Upper lobe of right lung (tissue), 1 donor: Measurements from ENCODE around the gene SNX24. TPM values are rescaled to one million over a fixed set of nuclear protein-coding genes. Genes with fewer than 3 reads are reported as not detected.

Experiments
- ATAC-seq: fragments of 200-7000 bp; cut with Tn5 transposase; one replicate; pipeline ENCODE4 v1.9.1; 2020; ENCODE audit warnings: mild to moderate bottlenecking, moderate library complexity
- DNase-seq: peaks from one replicate; pipeline ENCODE4 v3.0.0-alpha.2; 2020
- H3K27ac ChIP-seq: fragments of 200-600 bp; one replicate; pipeline ENCODE4 v1.8.0; 2022
- H3K27me3 ChIP-seq: fragments of 200-600 bp; one replicate; pipeline ENCODE4 v1.8.0; 2022; ENCODE audit warnings: mild to moderate bottlenecking
- H3K36me3 ChIP-seq: fragments of 200-600 bp; one replicate; pipeline ENCODE4 v1.8.0; 2022
- H3K4me1 ChIP-seq: fragments of 200-600 bp; one replicate; pipeline ENCODE4 v1.8.0; 2022
- H3K4me3 ChIP-seq: fragments of 200-600 bp; one replicate; pipeline ENCODE4 v1.8.0; 2022; ENCODE audit warnings: mild to moderate bottlenecking
- H3K9me3 ChIP-seq: fragments of 200-600 bp; one replicate; pipeline ENCODE4 v1.8.0; 2022
- CTCF ChIP-seq: fragments of 200-600 bp; IDR thresholded peaks from one replicate; pipeline ENCODE4 v1.8.0; 2022; ENCODE audit warnings: antibody characterized with exemption
- intact Hi-C: fragments of 100-400 bp; cut with DNase I; formaldehyde crosslinking; loops from one replicate; pipeline ENCODE4 v1.11.0; 2022
- total RNA-seq: library from RNA; stranded (reverse); fragmentation: NEBNext Ultra II Directional; extraction: Animal tissue kit (Norgen Biotek cat#: 25700); gene quantifications from one replicate; pipeline ENCODE4 v1.2.1, GENCODE V29; 2021
- donor health status: DM: no; HTN: yes; CAD: no; lungs with severe emphysema.

The SNX24 gene
- total RNA-seq, 1 donor from 2014 or later = 30.2 TPM

GRCh38 chr5:123047706-123048105, 202.3 kb downstream of the SNX24 start:
- Histone ChIP-seq H3K27ac (no peak overlapping the region), H3K4me3 (no peak overlapping the region), H3K27me3 (no peaks in the 10 kb centered on the region), H3K4me1 (no peaks in the 10 kb centered on the region), H3K36me3 (no peaks in the 10 kb centered on the region), H3K9me3 (peaks cover 4% of the 10 kb centered on the region)
- TF ChIP-seq CTCF = no peak
- ATAC-seq (no peak), DNase-seq (no peak)
- intact Hi-C loops = no loop called here

- ATAC-seq (no peak), DNase-seq (no peak)
- H3K27ac ChIP-seq = no peak overlapping the region
- H3K4me3 ChIP-seq = no peak overlapping the region
- peaks cover 4% of the 10 kb centered on the region for H3K9me3 ChIP-seq
- H3K27me3 ChIP-seq = no peaks in the 10 kb centered on the region
- no peaks in the 10 kb centered on the region for H3K36me3 ChIP-seq
- H3K4me1 ChIP-seq = no peaks in the 10 kb centered on the region
- intact Hi-C loops = loop anchor here (10.0 kb wide), 1 partner anchor 216 kb away; no protein-coding TSS in a partner anchor
- no peak for TF ChIP-seq CTCF
Measured at GRCh38 chr5:123051206-123051605, 205.8 kb downstream of the SNX24 start.

Other genes with a start within 250 kb of the SNX24 start
- gene SNX2, start 70.5 kb upstream of the SNX24 start, total RNA-seq = 102 TPM
- gene PPIC, start 191.1 kb downstream of the SNX24 start, total RNA-seq = 43.0 TPM
- gene PRDM6, start 243.6 kb downstream of the SNX24 start, total RNA-seq = 8.9 TPM